H1 (cell line): Measurements from ENCODE around the gene AP3M1. TPM values are rescaled to one million over a fixed set of nuclear protein-coding genes. Genes with fewer than 3 reads are reported as not detected.

Experiments
- ATF2 ChIP-seq: IDR thresholded peaks from 2 replicates; pipeline ENCODE4 v1.6.1; 2012; ENCODE audit warnings: low read length, inconsistent platforms
- CEBPB ChIP-seq: IDR thresholded peaks from 2 replicates; pipeline ENCODE4 v1.6.1; 2012; ENCODE audit warnings: low read depth, low read length
- CTBP2 ChIP-seq: IDR thresholded peaks from 2 replicates; pipeline ENCODE4 v1.7.0; 2011; ENCODE audit warnings: borderline replicate concordance, mild to moderate bottlenecking, moderate library complexity, mixed read lengths, low read length; ENCODE audit not compliant: insufficient read depth, insufficient read length
- CTCF ChIP-seq, 3 experiments: IDR thresholded peaks; 1 replicate in 2 of 3; 2 replicates in 1 of 3; pipeline versions ENCODE4 v1.5.1 to v1.6.1; 2011; ENCODE audit warnings: low read length in 3 of 3, mild to moderate bottlenecking in 3 of 3, inconsistent platforms in 2 of 3, low read depth in 1 of 3, moderate library complexity in 1 of 3; ENCODE audit not compliant: insufficient read depth in 1 of 3; ENCODE audit errors: control extremely low read depth in 1 of 3
- EP300 ChIP-seq, 2 experiments: IDR thresholded peaks; 1 replicate in 1 of 2; 2 replicates in 1 of 2; pipeline ENCODE4 v1.6.1; 2011 to 2012; ENCODE audit warnings: low read depth in 2 of 2, low read length in 2 of 2, mild to moderate bottlenecking in 2 of 2, borderline replicate concordance in 1 of 2, inconsistent platforms in 1 of 2, moderate library complexity in 1 of 2
- FOSL1 ChIP-seq: IDR thresholded peaks from 2 replicates; pipeline ENCODE4 v1.6.1; 2011; ENCODE audit warnings: mild to moderate bottlenecking, low read depth, low read length, moderate library complexity; ENCODE audit not compliant: insufficient read depth
- GTF2F1 ChIP-seq: IDR thresholded peaks from 2 replicates; pipeline ENCODE4 v1.6.1; 2012; ENCODE audit warnings: low read depth, low read length, improper control_type of control experiment, borderline replicate concordance
- HDAC2 ChIP-seq, 2 experiments: fragments of 300-600 bp in 1 of 2; sonication (generic) in 1 of 2; IDR thresholded peaks; 2 replicates each; pipeline ENCODE4 v1.6.1; 2011 to 2012; ENCODE audit warnings: low read depth in 2 of 2, low read length in 2 of 2, mild to moderate bottlenecking in 2 of 2, moderate library complexity in 2 of 2, borderline replicate concordance in 1 of 2, inconsistent platforms in 1 of 2
- KDM1A ChIP-seq: fragments of 200-600, 300-600 bp; sonication (generic); IDR thresholded peaks from 2 replicates; pipeline ENCODE4 v1.7.1; 2016; ENCODE audit warnings: mild to moderate bottlenecking, low read length, borderline replicate concordance
- KDM5A ChIP-seq: fragments of 200-600 bp; IDR thresholded peaks from 2 replicates; pipeline ENCODE4 v1.7.1; 2012; ENCODE audit warnings: mild to moderate bottlenecking, low read length, inconsistent platforms, mixed read lengths
- RAD21 ChIP-seq, 2 experiments: IDR thresholded peaks in 1 of 2; conservative IDR thresholded peaks in 1 of 2; 2 replicates each; pipeline ENCODE4 v1.6.1; 2011; ENCODE audit warnings: low read depth in 2 of 2, low read length in 2 of 2, improper control_type of control experiment in 1 of 2, inconsistent platforms in 1 of 2, mild to moderate bottlenecking in 1 of 2, moderate library complexity in 1 of 2
- RFX5 ChIP-seq: IDR thresholded peaks from 2 replicates; pipeline ENCODE4 v1.6.1; 2011; ENCODE audit warnings: low read depth, low read length, improper control_type of control experiment, borderline replicate concordance
- RNF2 ChIP-seq: fragments of 200-900, 300-1000 bp; sonication (generic); IDR thresholded peaks from 2 replicates; pipeline ENCODE4 v1.7.1; 2016; ENCODE audit warnings: borderline replicate concordance, low read depth, mild to moderate bottlenecking, antibody characterized with exemption, low read length; ENCODE audit not compliant: poor library complexity, severe bottlenecking; ENCODE audit errors: missing control alignments
- SIRT6 ChIP-seq: IDR thresholded peaks from one replicate; pipeline ENCODE4 v1.7.1; 2012; ENCODE audit warnings: low read length, inconsistent platforms
- TAF1 ChIP-seq: IDR thresholded peaks from 2 replicates; pipeline ENCODE4 v1.6.1; 2011; ENCODE audit warnings: mild to moderate bottlenecking, low read depth, low read length
- YY1 ChIP-seq: IDR thresholded peaks from 2 replicates; pipeline ENCODE4 v1.6.1; 2011; ENCODE audit warnings: low read depth, mild to moderate bottlenecking, low read length
- polyA plus RNA-seq, 7 experiments: library from polyadenylated mRNA; depleted of rRNA in 3 of 7; stranded (reverse) in 5 of 7; unstranded in 2 of 7; fragments of >200 nt in 5 of 7; fragments of 200-250 nt in 2 of 7; gene quantifications; 1 replicate in 5 of 7; 2 replicates in 1 of 7; 4 replicates in 1 of 7; pipeline versions ENCODE4 v1.2.1 to v1.2.3, GENCODE V29; 2011 to 2013; ENCODE audit warnings: missing spikeins in 2 of 7, mixed read lengths in 2 of 7
- total RNA-seq: library from RNA; stranded (reverse); fragmentation: NEBNext Ultra II Directional; extraction: Animal tissue kit (Norgen Biotek cat#: 25700); gene quantifications from 2 replicates; pipeline ENCODE4 v1.2.1, GENCODE V29; 2021

Gene AP3M1
- total and polyA plus RNA-seq, 2 of the 8 experiments (the other 6 are each of a cell fraction or from before 2014, with no cell fraction given): 23.9 to 38.9 TPM

- TF ChIP-seq HDAC2 (IDR thresholded peaks at IDR 0.05; ENCODE audit: borderline replicate concordance in 1 of 2, low read depth in 2 of 2, low read length in 2 of 2) (peak in 1 of 2 experiments; percentile 60; a peak in 1 of 4 replicates), YY1 (0 out of 2 replicates have a peak, but pooled peaks have one; percentile 17), FOSL1 (no peak), KDM1A (no peak), RFX5 (no peak), RNF2 (no peak), ATF2 (no peak), TAF1 (peak; percentile 89), SIRT6 (no peak), KDM5A (no peak), GTF2F1 (no peak), CTBP2 (no peak), CEBPB (no peak), CTCF (IDR thresholded peaks at IDR 0.05; ENCODE audit: control extremely low read depth in 1 of 3, insufficient read depth in 1 of 3, low read depth in 1 of 3, low read length in 3 of 3) (peak in 2 of 3 experiments; percentile 35 to 47; a peak in 3 of 4 replicates), RAD21 (IDR thresholded peaks at IDR 0.05 in 1 of 2, conservative IDR thresholded peaks at IDR 0.05 in 1 of 2; ENCODE audit: low read depth in 2 of 2, low read length in 2 of 2) (peak in 1 of 2 experiments; percentile 41; a peak in 2 of 4 replicates), EP300 (IDR thresholded peaks at IDR 0.05; ENCODE audit: borderline replicate concordance in 1 of 2, low read depth in 2 of 2, low read length in 2 of 2) (no peak)
These were observed 606 bp upstream of the AP3M1 start, which contains the start of gene ADK (continued) for GRCh38 chr10:74150990-74151878.
